GM18873 (cell line): ENCODE results near the gene STK11.
"Not testable (repeated sequence)": the region's sequence is repeated elsewhere in the genome, so short reads cannot be mapped to it uniquely, and the experiment has no call there.

Source experiments
- ATAC-seq: cut with Tn5 transposase; IDR thresholded peaks from one replicate; pipeline ENCODE4 v1.9.1; 2021; ENCODE audit warnings: mild to moderate bottlenecking, moderate library complexity, moderate number of reproducible peaks; ENCODE audit not compliant: unreplicated experiment, low FRiP score

STK11 gene

DNA sequence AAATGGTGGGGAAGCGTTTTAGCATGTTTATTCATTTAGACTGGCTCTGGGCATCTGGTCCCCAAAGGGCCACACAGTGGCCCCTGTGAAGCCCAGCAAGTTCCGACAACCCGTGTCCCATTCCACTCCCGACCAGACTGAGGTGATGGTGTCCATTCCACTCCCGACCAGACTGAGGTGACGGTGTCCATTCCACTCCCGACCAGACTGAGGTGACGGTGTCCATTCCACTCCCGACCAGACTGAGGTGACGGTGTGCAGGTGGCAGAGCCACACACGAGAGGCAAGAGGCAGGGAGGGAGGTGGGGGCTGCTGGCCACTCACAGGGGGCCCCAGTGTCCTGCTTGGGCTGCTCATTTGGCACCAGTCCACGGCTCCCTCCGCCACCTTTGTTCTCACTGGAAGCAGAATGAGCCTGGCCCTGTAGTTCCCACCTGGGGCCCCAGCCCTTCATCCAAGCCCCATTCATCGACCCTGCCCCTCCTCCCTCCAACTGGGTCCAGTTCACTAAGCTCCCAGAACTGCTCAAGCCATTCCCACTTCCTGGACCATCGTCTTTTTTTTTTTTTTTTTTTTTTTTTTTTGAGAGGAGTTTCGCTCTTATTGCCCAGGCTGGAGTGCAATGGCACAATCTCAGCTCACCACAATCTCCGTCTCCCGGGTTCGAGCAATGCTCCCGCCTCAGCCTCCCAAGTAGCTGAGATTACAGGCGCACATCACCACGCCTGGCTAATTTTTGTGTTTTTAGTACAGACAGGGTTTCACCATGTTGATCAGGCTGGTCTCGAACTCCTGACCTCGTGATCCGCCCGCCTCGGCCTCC lies 40.9 kb downstream of the STK11 start:
- ATAC-seq: not testable (repeated sequence)

DNA sequence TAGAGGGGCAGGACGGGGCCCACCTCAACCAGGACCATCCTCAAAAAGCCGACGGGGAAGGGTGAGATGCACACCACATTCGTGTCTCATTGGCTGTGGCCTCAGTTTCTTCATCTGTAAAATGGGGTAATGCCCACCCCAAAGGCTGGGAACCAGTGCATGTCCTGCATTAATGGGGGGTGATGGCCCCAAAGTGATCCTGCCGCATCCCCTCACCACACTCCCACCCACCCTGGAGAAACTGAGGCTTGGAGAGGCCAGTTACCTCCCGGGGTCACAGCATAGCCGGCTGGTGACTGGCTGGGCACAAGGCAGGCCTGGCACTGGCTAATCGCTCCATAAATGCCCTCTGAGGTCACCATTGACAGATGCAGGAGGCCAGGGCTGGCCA lies 42.2 kb downstream of the STK11 start:
- no peak for ATAC-seq

DNA sequence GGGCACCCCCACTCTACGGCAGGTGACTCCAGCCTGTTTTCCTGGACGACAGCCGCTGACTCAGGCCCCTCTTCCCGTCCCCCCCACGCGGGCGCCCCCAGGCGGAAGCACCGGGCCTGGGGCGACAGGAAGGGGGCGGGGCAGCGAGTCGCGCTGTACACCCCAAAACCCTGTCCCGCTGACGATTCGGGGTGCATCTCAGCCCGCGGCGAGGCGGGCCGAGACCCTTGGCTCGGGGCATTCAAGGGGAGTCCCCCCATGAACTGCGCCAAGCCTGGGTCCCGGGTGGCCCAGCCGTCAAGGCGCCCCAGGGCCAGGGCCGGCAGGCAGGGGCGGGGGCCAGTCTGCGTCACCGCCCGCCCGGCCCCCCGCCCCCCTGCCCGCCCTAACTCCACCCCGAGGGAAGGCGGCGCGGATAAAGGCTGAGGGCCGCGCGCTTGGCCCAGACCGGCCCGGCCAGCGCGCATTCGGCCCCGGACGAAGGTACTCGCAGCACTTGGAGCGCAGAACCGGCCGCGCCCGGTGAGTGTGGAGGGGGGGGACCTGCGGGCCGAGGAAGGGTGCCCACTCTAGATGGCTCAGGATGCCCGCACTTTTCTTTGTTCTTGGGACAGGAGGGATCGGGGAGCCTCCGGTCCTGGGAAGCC lies 42.7 kb downstream of the STK11 start, which contains the start of gene MIDN:
MIDN (plus strand) TSS at position 445 of the 647 bp plus-strand sequence. CDS start 1,714 bp downstream, outside the sequence.
- ATAC-seq: peak; percentile 5

DNA sequence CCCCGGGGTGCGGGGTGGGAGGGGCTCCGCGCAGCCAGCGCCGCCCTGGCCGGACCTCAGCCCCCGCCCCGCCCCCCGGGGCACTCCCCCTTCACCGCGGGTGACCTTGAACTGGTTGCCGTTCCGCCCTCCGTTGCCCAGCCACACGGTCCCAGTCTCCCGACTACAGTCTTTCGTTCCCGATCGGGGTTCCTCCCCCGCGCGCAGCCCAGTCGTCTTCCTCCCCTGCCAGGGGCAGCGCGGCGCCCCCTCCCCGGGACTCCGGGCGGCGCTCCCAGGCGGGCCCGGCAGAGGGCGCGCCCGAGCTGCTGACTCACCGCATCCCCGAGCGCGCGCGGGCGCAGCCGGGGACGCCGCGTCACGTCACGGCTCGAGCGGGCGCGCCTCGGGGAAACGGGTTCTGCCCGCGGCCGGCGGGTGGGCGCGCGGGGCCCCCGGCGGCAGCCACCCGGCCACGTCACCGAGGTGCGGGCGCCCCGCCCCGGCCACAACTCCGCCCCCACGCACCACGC lies 43.3 kb downstream of the STK11 start:
- peak; percentile 9 for ATAC-seq

DNA sequence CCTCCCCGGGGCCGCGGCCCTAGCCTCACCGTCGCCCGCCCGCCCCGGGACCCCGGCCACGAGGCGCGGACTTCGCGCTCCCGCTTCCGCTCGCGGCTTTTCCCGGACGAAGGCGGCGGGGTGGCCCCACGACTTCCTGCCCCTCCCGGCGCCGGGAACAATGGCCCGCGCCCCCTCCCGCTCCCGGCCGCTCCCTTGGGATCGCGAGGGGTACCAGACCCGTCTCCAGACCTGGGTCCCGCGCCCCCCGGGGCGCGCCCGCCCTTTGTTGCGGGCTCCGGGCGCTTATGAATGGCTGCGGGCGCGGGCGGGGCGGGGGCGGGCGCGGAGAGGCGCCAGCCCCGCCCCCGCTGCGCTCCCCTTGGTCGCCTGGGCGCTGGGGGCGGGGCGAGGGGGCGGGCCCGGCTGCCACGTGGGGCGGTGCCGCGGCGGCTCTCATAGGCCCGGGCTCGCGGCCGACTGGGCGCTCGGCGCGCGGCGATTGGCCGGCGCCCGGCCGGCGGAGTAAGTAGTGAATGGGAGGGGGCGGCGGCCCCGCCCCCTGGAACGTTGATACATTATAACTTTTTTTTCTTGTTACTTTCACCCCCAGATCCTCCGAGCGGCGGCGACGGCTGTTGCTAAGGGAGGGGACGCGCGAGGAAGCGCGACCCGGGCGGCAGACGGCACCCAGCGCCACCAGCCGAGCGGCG lies 43.9 kb downstream of the STK11 start:
- ATAC-seq: peak; percentile 49

DNA sequence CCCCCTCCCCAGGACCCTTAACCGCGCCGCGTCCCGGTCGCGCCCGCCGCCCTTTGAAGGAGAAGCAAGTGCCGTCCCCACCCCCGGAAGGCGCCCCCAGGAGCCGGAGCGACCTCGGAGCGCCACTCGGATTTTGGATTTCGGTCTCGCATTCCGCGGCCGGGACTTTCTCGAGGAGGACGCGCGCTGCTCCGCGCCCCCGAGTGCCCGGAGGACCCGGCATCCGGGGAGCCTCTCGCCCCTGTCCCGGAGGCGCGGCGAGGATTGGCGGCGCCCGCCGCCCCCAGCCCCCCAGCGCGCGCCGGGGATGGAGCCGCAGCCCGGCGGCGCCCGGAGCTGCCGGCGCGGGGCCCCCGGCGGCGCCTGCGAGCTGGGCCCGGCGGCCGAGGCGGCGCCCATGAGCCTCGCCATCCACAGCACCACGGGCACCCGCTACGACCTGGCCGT lies 44.4 kb downstream of the STK11 start:
- ATAC-seq: no peak

DNA sequence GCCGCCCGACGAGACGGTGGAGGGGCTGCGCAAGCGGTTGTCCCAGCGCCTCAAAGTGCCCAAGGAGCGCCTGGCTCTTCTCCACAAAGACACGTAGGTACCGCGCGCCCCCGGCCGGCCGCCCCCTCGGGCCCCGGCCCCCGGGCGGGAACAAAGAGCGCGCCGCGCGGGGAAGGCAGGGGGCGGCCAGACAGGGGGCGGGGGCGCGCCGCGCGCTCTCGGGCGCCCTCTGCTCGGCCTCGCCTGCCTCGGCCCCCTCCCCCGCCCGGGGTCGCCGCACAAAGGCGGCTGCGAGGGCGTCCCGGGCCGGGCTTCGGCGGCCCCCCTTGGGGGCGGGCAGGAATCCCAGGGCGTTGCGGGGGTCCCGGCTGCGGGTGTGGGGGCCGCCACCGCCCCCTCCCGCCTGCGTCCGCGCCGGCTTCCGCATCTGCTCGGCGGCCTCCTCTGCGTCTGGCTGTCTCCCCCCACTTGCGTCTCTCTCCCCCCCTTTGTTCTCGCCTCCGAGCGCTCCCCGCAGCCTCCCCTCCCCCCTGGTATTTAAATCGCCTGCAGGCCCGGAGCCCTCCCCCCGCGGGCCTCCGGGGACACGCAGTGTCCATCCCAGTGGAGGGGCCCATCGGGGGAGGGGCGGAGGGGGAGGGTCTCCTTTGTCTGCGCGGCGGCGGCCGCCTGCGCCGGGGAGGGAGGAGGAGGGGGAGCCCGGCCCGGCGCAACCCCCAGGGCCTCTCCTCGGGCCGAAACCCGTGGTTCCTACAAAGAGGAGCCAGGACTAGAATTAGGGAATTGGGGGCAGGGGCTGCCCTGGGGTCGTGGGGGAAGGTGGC lies 45.1 kb downstream of the STK11 start:
- ATAC-seq: no peak

DNA sequence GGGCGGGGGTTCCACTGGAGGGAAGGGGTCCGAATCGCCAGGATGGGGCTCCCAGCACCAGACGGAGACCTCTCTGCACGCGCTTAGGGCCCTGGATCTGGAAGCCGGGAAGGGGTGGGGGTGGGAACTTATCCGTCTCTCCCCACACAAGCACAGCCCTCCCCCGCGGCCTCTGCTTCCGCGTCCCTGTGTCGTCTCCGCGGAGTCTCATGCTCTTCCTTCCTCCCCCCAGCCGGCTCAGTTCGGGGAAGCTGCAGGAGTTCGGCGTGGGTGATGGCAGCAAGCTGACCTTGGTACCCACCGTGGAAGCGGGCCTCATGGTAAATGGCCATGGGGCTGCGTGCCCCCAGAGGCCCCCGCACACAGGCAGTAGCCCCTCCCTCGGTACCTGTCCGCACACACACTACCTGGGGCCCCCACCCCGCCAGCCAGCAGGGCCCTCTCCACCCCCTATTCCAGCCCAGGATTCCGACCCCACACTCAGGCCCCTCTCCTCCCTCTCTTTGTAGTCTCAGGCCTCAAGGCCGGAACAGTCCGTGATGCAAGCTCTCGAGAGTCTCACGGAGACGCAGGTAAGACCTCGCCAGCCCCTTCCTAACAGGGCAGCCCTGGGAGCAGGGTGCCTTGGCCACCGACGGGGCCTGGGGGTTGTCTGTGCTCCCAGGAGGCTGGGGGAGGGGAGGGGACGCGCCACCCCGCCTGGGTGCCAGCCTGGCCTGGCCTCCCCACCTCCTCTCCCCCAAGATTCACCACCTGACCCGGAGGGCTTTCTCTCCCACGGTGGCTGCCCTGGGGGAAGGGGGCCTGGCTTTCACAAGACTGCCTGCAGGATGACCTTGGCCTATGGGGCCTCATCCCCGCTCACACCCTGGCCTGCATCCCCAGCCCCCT lies 46.0 kb downstream of the STK11 start:
- no peak for ATAC-seq

DNA sequence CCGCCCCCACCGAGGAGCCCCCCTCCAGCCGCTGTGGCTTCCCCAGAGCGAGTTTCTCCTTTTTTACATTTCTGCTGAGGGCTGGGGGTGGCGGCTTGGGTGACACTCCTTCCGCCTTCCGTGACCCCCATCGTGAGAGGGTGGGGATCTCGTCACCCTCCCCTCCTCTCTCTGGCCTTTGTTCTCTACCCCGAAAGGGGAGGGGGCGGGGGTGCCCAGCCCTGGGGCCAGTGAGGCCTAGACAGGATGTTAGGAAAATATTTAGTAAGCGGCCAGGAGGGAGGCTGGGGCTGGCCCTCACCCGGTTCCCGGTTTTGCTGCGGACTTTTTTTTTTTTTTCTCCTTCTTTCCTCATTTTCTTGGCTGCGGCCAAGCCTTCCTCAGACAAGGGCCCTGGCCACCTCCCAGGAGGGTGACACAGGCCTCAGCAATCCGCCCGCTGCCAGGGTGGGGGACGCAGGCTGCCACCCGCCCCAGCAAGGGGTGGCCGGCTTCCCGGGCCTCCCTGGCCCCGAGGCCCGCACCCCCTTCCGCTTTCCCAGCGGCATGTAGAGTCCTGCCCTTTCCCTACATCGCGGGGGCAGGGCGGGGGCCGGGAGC lies 46.7 kb downstream of the STK11 start:
- ATAC-seq: no peak

DNA sequence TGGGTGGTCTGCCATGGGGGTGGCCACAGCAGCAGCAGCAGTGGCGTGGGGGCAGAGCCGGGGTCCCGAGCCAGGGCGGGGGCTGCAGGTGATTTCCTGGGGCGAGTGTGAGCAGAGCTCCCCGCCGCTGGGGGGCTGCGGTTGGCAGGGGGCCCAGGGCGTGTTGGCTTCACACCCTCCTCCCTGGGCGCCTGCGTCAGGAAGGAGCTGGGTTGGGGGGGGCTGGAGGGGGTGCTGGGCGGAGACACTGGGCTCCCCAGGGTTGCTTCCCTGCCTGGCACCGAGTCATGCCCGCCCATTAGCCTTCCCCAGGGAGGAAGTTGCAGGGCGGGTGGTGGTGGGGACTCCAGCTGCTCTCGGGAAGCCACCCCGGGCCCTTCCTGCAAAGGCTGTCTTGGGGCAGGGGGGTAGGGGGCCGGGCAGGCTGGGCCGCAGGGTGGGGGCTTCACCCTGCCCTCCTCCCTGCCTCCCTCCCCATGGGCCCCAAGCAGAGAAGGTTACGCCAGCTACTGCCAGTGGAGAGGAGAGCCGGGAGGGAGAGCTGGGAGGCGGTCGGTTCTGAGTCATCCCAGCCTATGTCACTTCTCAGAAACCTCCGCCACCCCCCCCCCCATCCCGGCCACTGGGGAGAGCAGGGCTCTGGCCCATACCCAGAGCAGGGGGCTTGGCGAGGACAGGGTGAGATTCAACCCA lies 47.4 kb downstream of the STK11 start:
- ATAC-seq: no peak

DNA sequence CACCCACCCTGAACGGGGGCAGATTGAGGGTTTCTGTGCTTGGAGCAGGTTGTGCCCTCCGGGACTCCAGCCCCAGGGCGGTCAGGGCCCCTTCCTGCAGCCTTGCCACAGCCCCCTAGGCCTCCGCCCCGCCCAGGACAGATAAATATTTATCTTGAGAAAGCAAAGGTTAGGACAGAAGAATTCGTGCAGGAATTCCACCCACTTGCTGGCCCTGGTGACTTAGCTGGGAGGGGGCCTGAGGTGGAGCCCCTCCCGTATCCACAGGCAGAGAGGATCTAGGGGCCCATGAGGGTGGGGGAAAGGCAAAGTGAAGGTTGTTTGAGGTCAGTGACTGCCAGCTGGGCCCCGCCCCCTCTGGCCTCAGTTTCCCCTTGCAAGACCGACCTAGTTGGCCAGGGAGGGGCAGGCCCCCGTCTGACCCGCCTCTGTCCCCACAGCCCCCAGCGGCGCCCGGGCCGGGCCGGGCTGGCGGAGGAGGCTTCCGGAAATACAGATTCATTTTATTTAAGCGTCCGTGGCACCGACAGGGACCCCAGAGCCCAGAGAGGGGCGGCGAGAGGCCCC lies 48.0 kb downstream of the STK11 start:
- ATAC-seq: no peak

DNA sequence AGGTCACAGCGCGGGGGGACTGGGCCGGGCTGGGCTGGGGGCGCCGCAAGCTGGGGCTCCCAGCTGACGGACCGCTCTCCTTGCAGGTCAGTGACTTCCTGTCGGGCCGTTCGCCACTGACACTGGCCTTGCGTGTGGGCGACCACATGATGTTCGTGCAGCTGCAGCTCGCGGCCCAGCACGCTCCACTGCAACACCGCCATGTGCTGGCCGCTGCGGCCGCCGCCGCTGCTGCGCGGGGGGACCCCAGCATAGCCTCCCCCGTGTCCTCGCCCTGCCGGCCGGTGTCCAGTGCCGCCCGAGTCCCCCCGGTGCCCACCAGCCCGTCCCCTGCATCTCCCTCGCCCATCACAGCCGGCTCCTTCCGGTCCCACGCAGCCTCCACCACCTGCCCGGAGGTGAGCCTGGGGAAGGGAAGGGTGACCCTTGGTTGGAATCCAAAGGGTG lies 48.5 kb downstream of the STK11 start:
- ATAC-seq: no peak

DNA sequence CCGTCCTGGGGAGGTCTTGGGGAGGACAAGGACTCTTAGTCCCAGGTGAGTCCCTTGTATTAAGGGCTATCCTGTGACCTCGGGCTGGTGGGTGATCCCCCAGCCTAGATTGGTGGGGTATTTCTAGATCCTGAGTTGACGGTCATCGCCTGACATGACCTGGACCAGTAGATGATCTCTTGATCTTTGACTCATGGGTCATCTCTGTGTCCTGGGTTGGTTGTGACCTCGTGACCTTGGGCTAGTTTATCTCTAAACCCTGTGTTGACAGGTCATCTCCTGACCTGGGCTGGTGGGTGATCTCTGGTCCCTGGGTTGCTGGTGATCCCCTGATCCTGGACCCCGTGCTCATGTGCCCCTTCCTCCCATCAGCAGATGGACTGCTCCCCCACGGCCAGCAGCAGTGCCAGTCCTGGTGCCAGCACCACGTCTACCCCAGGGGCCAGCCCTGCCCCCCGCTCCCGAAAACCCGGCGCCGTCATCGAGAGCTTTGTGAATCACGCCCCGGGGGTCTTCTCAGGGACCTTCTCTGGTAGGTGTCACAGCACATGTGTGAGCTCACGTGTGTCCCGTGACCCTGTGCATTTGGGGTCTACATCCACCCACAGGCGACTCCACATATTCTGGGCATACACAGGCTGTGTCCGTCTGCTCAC lies 49.1 kb downstream of the STK11 start:
- no peak for ATAC-seq

DNA sequence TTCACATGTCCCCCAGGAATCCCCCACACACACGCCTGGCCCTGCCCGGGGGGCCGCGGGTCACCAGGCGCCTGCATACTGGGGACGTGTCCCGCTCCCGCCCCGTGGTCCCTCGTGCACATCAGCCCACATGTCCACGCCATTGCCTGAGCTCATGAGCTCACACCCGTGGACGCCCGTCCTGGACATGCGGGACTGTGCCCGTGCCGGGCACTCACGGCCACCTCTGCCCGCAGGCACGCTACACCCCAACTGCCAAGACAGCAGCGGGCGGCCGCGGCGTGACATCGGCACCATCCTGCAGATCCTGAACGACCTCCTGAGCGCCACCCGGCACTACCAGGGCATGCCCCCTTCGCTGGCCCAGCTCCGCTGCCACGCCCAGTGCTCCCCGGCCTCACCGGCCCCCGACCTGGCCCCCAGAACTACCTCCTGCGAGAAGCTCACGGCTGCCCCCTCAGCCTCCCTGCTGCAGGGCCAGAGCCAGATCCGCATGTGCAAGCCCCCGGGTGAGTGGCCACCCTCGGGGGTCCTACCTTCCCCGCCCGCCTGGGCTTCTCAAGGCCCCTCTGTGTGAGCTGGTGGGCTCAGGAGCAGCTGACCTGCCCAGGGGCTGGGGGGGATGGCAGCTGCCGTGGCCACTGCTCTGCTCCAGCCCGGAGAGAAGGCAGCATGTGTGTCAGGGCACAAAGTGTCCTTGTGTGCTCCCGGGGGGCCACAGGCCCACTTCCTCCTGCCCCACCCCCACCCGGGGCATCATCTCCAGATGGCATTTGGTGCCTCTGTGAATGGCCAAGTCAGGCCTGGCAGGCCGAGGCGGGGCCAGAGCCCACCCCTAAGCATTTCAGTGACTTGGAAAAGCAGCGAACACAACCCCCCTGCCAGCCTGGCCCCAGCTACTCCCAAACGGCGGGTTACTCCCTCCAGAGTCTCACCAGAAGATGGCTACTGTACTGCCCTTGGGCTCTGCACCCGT lies 49.9 kb downstream of the STK11 start:
- ATAC-seq: no peak

DNA sequence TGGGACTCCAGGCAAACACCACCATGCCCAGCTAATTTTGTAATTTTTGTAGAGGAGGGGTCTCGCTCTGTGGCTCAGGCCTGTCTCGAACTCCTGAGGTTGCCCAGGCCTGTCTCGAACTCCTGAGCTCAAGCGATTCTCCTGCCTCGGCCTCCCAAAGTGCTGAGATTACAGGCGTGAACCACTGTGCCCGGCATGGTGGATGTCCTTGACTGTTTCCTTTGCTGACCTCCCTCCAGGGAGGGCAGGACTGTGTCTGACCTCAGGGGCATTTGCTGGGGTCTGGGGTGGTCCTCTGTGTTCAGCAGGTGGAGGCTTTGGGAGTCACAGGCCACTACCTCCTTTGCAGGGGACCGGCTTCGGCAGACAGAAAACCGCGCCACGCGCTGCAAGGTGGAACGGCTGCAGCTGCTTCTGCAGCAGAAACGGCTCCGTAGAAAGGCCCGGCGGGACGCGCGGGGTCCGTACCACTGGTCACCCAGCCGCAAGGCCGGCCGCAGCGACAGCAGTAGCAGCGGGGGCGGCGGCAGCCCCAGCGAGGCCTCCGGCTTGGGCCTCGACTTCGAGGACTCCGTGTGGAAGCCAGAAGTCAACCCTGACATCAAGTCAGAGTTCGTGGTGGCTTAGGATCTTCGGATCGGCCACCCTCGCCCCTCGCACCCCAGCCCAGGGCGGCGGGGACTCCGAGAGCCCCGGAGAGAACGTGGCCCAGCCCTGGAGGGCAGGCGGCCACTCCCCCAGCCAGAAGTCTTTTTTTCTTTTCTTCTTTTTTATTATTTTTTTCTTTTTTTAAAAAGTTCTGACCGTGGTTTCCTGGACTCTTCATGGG lies 51.3 kb downstream of the STK11 start:
- no peak for ATAC-seq
